Panc1 (cell line): ENCODE results near the gene PAX5. TPM values are rescaled to one million over a fixed set of nuclear protein-coding genes. Genes with fewer than 3 reads are reported as not detected.

Experiments used
- ATAC-seq: fragments of 200-7000 bp; cut with Tn5 transposase; 2 replicates; pipeline ENCODE4 v1.9.1; 2020; ENCODE audit warnings: mild to moderate bottlenecking, moderate library complexity
- BruUV-seq: library from RNA; stranded (reverse); fragments of 400-500 nt; replicated peaks from 2 replicates; lab custom pipeline; 2021; lab: Mats Ljungman, UMichigan
- CTCF ChIA-PET: fragments of 300-600 bp; sonication (Branson Sonifier 250); formaldehyde crosslinking; loops from one replicate; lab custom pipeline; 2022; ENCODE audit warnings: antibody characterized with exemption; lab: Charles Lee
- POLR2A ChIA-PET: fragments of 300-600 bp; sonication (Branson Sonifier 250); formaldehyde crosslinking; loops from one replicate; lab custom pipeline; 2022; ENCODE audit warnings: antibody characterized with exemption; lab: Charles Lee
- DNase-seq: peaks from one replicate; pipeline ENCODE4 v3.0.0-alpha.2; 2010; ENCODE audit warnings: low read depth, low spot score
- H3K27ac ChIP-seq: 2 replicates; pipeline ENCODE4 v1.5.1; 2011; ENCODE audit warnings: mild to moderate bottlenecking, low read length, inconsistent platforms
- H3K27me3 ChIP-seq: fragments of 200-500 bp; sonication (Bioruptor generic); 2 replicates; pipeline ENCODE4 v1.6.0; 2014; ENCODE audit warnings: low read length, inconsistent platforms; ENCODE audit not compliant: control insufficient read depth, insufficient read depth
- H3K36me3 ChIP-seq: fragments of 200-500 bp; sonication (Bioruptor generic); 2 replicates; pipeline ENCODE4 v1.5.1; 2014; ENCODE audit warnings: inconsistent platforms, mild to moderate bottlenecking, low read length, moderate library complexity; ENCODE audit not compliant: control insufficient read depth, insufficient read depth
- H3K4me1 ChIP-seq: 2 replicates; pipeline ENCODE4 v1.5.1; 2011; ENCODE audit warnings: inconsistent platforms, mild to moderate bottlenecking, low read length, moderate library complexity; ENCODE audit not compliant: control insufficient read depth, insufficient read depth
- H3K4me3 ChIP-seq, 2 experiments: 2 replicates each; pipeline ENCODE4 v1.5.1; 2011 to 2012; ENCODE audit warnings: low read depth in 2 of 2, low read length in 2 of 2, mild to moderate bottlenecking in 2 of 2, inconsistent platforms in 1 of 2, moderate library complexity in 1 of 2
- H3K9me3 ChIP-seq: fragments of 200-500 bp; sonication (Bioruptor generic); 2 replicates; pipeline ENCODE4 v1.5.1; 2014; ENCODE audit warnings: low read depth, mild to moderate bottlenecking, inconsistent platforms, low read length, moderate library complexity; ENCODE audit not compliant: control insufficient read depth, insufficient read depth
- CTCF ChIP-seq: fragments of 450-650 bp; IDR thresholded peaks from 2 replicates; pipeline ENCODE4 v1.5.1; 2017; ENCODE audit warnings: mild to moderate bottlenecking
- POLR2AphosphoS5 ChIP-seq: IDR thresholded peaks from 2 replicates; pipeline ENCODE4 v1.6.1; 2012; ENCODE audit warnings: mild to moderate bottlenecking, low read depth, low read length, moderate library complexity
- REST ChIP-seq, 2 experiments: IDR thresholded peaks; 2 replicates each; pipeline ENCODE4 v1.6.1; 2011 to 2012; ENCODE audit warnings: low read depth in 2 of 2, control low read depth in 1 of 2, low read length in 1 of 2, mild to moderate bottlenecking in 1 of 2, moderate library complexity in 1 of 2; ENCODE audit not compliant: insufficient read depth in 1 of 2
- SIN3A ChIP-seq: IDR thresholded peaks from 2 replicates; pipeline ENCODE4 v1.6.1; 2012; ENCODE audit warnings: low read depth, mild to moderate bottlenecking, low read length, moderate library complexity, borderline replicate concordance; ENCODE audit not compliant: insufficient read depth
- TCF7L2 ChIP-seq: IDR thresholded peaks from 2 replicates; pipeline ENCODE4 v1.6.1; 2011; ENCODE audit warnings: mild to moderate bottlenecking, low read depth, low read length, inconsistent platforms
- in situ Hi-C: cut with HindIII; loops from 2 replicates; pipeline ENCODE4 v1.10.0; 2016; ENCODE audit warnings: low sequenced_read_pairs, low pct_unique_long_range_greater_than_20kb
- intact Hi-C: fragments of 100-400 bp; cut with micrococcal nuclease; formaldehyde crosslinking; loops from one replicate; pipeline ENCODE4 v1.10.0; 2022; ENCODE audit not compliant: unreplicated experiment
- total RNA-seq: library from RNA; stranded (reverse); gene quantifications from one replicate; pipeline ENCODE4 v1.2.1, GENCODE V29; 2021; ENCODE audit not compliant: unreplicated experiment

Gene PAX5
- total RNA-seq, 1 experiment from 2014 or later = 0.39 TPM

- no peak for ATAC-seq
- in situ Hi-C loops = no loop called here
- BruUV-seq = no TSS peak
- no peak for DNase-seq
- H3K9me3 ChIP-seq = no peaks in the 10 kb centered on the region
- no peaks in the 10 kb centered on the region for H3K36me3 ChIP-seq
- no peaks in the 10 kb centered on the region for H3K4me1 ChIP-seq
- POLR2A ChIA-PET = interaction anchor here (0.5 kb wide), 1 partner anchor 209 kb away, joined by 4 read pairs; no protein-coding TSS in a partner anchor
- peaks cover 9% of the 10 kb centered on the region; the same call in 1 of the 2 replicates for H3K27me3 ChIP-seq
- CTCF ChIA-PET = no interaction called here
- no peak overlapping the region for H3K27ac ChIP-seq
- intact Hi-C loops = no loop called here
- H3K4me3 ChIP-seq = no peak overlapping the region
- no peak for TF ChIP-seq SIN3A
- no peak for TF ChIP-seq REST (IDR thresholded peaks at IDR 0.05; ENCODE audit: insufficient read depth in 1 of 2, low read depth in 2 of 2, low read length in 1 of 2)
- TF ChIP-seq CTCF = no peak
- no peak for TF ChIP-seq TCF7L2
- TF ChIP-seq POLR2AphosphoS5 = no peak
These were observed 210.6 kb downstream of the PAX5 start for GRCh38 chr9:36823466-36823865.

- Histone ChIP-seq H3K36me3 (no peaks in the 10 kb centered on the region), H3K4me1 (no peaks in the 10 kb centered on the region), H3K9me3 (no peaks in the 10 kb centered on the region), H3K4me3 (no peak overlapping the region), H3K27ac (no peak overlapping the region), H3K27me3 (peaks cover 9% of the 10 kb centered on the region; the same call in 1 of the 2 replicates)
- DNase-seq (no peak), ATAC-seq (no peak)
- intact Hi-C loops = no loop called here
- POLR2A ChIA-PET = no interaction called here
- CTCF ChIA-PET = no interaction called here
- in situ Hi-C loops = no loop called here
- no TSS peak for BruUV-seq
- TF ChIP-seq SIN3A (no peak), TCF7L2 (no peak), POLR2AphosphoS5 (no peak), CTCF (no peak), REST (IDR thresholded peaks at IDR 0.05; ENCODE audit: insufficient read depth in 1 of 2, low read depth in 2 of 2, low read length in 1 of 2) (no peak)
These were observed 211.9 kb downstream of the PAX5 start for GRCh38 chr9:36822201-36822600.
